Parathyroid adenoma (tissue), 2 donors: ENCODE measurements around the gene ZNF256.

ENCODE experiments used
- H2AFZ ChIP-seq: fragments of 300-600 bp; sonication (generic); one replicate; pipeline ENCODE4 v1.7.0; 2017; ENCODE audit warnings: antibody characterized with exemption, mild to moderate bottlenecking
- H3K27ac ChIP-seq: fragments of 300-600 bp; sonication (generic); one replicate; pipeline ENCODE4 v1.7.0; 2017
- H3K27me3 ChIP-seq: fragments of 300-600 bp; sonication (generic); one replicate; pipeline ENCODE4 v1.7.0; 2017; ENCODE audit warnings: low read length; ENCODE audit not compliant: control insufficient read depth, insufficient read depth
- H3K36me3 ChIP-seq: fragments of 300-600 bp; sonication (generic); one replicate; pipeline ENCODE4 v1.7.0; 2017; ENCODE audit warnings: low read length; ENCODE audit not compliant: control insufficient read depth, insufficient read depth
- H3K4me1 ChIP-seq: fragments of 300-600 bp; sonication (generic); one replicate; pipeline ENCODE4 v1.7.0; 2017; ENCODE audit warnings: control low read depth
- H3K4me2 ChIP-seq: fragments of 300-600 bp; sonication (generic); one replicate; pipeline ENCODE4 v1.7.0; 2017; ENCODE audit warnings: low read length
- H3K4me3 ChIP-seq: fragments of 300-600 bp; sonication (generic); one replicate; pipeline ENCODE4 v1.7.0; 2017; ENCODE audit warnings: low read depth, low read length
- H3K79me2 ChIP-seq: fragments of 300-600 bp; sonication (generic); one replicate; pipeline ENCODE4 v1.7.0; 2017; ENCODE audit warnings: control low read depth
- H3K9ac ChIP-seq: fragments of 300-600 bp; sonication (generic); one replicate; pipeline ENCODE4 v1.7.0; 2017; ENCODE audit warnings: mild to moderate bottlenecking
- H3K9me3 ChIP-seq: fragments of 300-600 bp; sonication (generic); one replicate; pipeline ENCODE4 v1.7.0; 2017; ENCODE audit warnings: low read length; ENCODE audit not compliant: control insufficient read depth
- TF ChIP-seq, protein P1 (sequence below): fragments of 300-600 bp; sonication (generic); IDR thresholded peaks from one replicate; pipeline ENCODE4 v1.7.0; 2017; ENCODE audit warnings: antibody characterized with exemption, mild to moderate bottlenecking
- donor health status: primary hyperparathyroidism.

ZNF256 gene

GRCh38 chr19:57947088-57947418, 453 bp downstream of the ZNF256 start:
- no peaks in the 10 kb centered on the region for H3K9me3 ChIP-seq
- H3K4me3 ChIP-seq = peak overlapping the region; percentile 87
- H3K4me2 ChIP-seq = peak overlapping the region; percentile 68
- peak overlapping the region; percentile 73 for H3K27ac ChIP-seq
- no peaks in the 10 kb centered on the region for H3K36me3 ChIP-seq
- peaks cover 6% of the 10 kb centered on the region for H3K4me1 ChIP-seq
- peak overlapping the region; percentile 76 for H3K9ac ChIP-seq
- TF ChIP-seq, protein P1, sequence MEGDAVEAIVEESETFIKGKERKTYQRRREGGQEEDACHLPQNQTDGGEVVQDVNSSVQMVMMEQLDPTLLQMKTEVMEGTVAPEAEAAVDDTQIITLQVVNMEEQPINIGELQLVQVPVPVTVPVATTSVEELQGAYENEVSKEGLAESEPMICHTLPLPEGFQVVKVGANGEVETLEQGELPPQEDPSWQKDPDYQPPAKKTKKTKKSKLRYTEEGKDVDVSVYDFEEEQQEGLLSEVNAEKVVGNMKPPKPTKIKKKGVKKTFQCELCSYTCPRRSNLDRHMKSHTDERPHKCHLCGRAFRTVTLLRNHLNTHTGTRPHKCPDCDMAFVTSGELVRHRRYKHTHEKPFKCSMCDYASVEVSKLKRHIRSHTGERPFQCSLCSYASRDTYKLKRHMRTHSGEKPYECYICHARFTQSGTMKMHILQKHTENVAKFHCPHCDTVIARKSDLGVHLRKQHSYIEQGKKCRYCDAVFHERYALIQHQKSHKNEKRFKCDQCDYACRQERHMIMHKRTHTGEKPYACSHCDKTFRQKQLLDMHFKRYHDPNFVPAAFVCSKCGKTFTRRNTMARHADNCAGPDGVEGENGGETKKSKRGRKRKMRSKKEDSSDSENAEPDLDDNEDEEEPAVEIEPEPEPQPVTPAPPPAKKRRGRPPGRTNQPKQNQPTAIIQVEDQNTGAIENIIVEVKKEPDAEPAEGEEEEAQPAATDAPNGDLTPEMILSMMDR = no peak
- H2AFZ ChIP-seq = peak overlapping the region; percentile 87
- no peaks in the 10 kb centered on the region for H3K79me2 ChIP-seq
- H3K27me3 ChIP-seq = no peaks in the 10 kb centered on the region

DNA sequence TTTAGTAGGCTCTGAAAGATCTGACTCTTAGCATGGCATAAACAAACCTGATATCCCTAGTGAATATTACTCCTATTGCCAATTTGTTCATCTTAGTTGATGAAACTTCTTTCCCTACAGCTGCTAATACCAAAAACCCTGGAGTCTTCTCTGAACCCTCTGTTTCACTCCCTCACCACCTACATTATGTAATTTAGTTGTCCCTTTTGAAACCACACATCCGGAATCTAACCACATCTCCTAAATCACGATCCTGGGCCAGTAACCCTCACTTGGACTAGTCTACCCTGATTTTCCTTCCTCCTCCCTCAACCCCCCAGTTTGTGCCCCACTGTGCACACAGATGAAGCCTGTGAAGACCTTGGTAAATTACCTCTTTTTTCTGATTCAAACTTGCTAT, 1.2 kb downstream of the ZNF256 start:
- Histone ChIP-seq H3K36me3 (no peaks in the 10 kb centered on the region), H3K27ac (no peak overlapping the region), H3K79me2 (no peaks in the 10 kb centered on the region), H3K4me3 (peak overlapping the region; percentile 87), H3K4me2 (peak overlapping the region; percentile 68), H3K4me1 (peaks cover 6% of the 10 kb centered on the region), H3K27me3 (no peaks in the 10 kb centered on the region), H3K9ac (no peak overlapping the region), H2AFZ (no peak overlapping the region), H3K9me3 (no peaks in the 10 kb centered on the region)
- TF ChIP-seq, protein P1 = no peak

- Histone ChIP-seq H3K79me2 (no peaks in the 10 kb centered on the region), H3K27me3 (no peaks in the 10 kb centered on the region), H3K9me3 (no peaks in the 10 kb centered on the region), H3K27ac (no peak overlapping the region), H3K4me2 (no peak overlapping the region), H2AFZ (no peak overlapping the region), H3K36me3 (no peaks in the 10 kb centered on the region), H3K9ac (no peak overlapping the region), H3K4me1 (peaks cover 4% of the 10 kb centered on the region), H3K4me3 (no peak overlapping the region)
- TF ChIP-seq, protein P1 = no peak
Observed at GRCh38 chr19:57941593-57941992, 5.9 kb downstream of the ZNF256 start.

- no peak overlapping the region for H3K27ac ChIP-seq
Observed at GRCh38 chr19:57935731-57936130, 11.8 kb downstream of the ZNF256 start.

More at GRCh38 chr19:57935731-57936130, 11.8 kb downstream of the ZNF256 start:
- no peaks in the 10 kb centered on the region for H3K27me3 ChIP-seq
- peak overlapping the region; percentile 92 for H3K4me3 ChIP-seq
- H3K9me3 ChIP-seq = no peaks in the 10 kb centered on the region
- H2AFZ ChIP-seq = no peak overlapping the region
- no peaks in the 10 kb centered on the region for H3K36me3 ChIP-seq
- no peak overlapping the region for H3K4me2 ChIP-seq
- TF ChIP-seq, protein P1 = no peak
- no peaks in the 10 kb centered on the region for H3K4me1 ChIP-seq
- no peak overlapping the region for H3K9ac ChIP-seq
- peaks cover 2% of the 10 kb centered on the region for H3K79me2 ChIP-seq
